GM21390 (cell line): Measurements from ENCODE around the gene SLC1A5.
"Not testable (repeated sequence)": the region's sequence is repeated elsewhere in the genome, so short reads cannot be mapped to it uniquely, and the experiment has no call there.

ENCODE experiments used
- ATAC-seq: cut with Tn5 transposase; IDR thresholded peaks from one replicate; pipeline ENCODE4 v1.9.1; 2021; ENCODE audit not compliant: unreplicated experiment

SLC1A5 gene

GRCh38 chr19:46788262-46788967, at the start of gene SLC1A5:
SLC1A5 (minus strand) TSS chr19:46788594; CDS start chr19:46787965, 629 bp downstream.
- ATAC-seq = peak; percentile 45

GRCh38 chr19:46838160-46838559, 49.8 kb upstream of the SLC1A5 start:
- no peak for ATAC-seq

- no peak for ATAC-seq
Measured at GRCh38 chr19:46834984-46835383, 46.6 kb upstream of the SLC1A5 start.

GRCh38 chr19:46834121-46834520, 45.7 kb upstream of the SLC1A5 start:
- ATAC-seq = no peak

- no peak for ATAC-seq
Measured at GRCh38 chr19:46830864-46831263, 42.5 kb upstream of the SLC1A5 start.

GRCh38 chr19:46828484-46828883, 40.1 kb upstream of the SLC1A5 start:
- ATAC-seq = no peak

- ATAC-seq = no peak
Measured at GRCh38 chr19:46825731-46826055, 37.3 kb upstream of the SLC1A5 start.

- no peak for ATAC-seq
Measured at GRCh38 chr19:46824890-46825730, 36.7 kb upstream of the SLC1A5 start.

GRCh38 chr19:46823049-46823448, 34.7 kb upstream of the SLC1A5 start:
- no peak for ATAC-seq

- ATAC-seq = not testable (repeated sequence)
Measured at GRCh38 chr19:46822410-46822787, 34.0 kb upstream of the SLC1A5 start.

- ATAC-seq = no peak
Measured at GRCh38 chr19:46821512-46822409, 33.4 kb upstream of the SLC1A5 start.

- ATAC-seq = no peak
Measured at GRCh38 chr19:46818812-46819211, 30.4 kb upstream of the SLC1A5 start.

GRCh38 chr19:46815833-46816627, 27.6 kb upstream of the SLC1A5 start:
- ATAC-seq = no peak

- ATAC-seq = no peak
Measured at GRCh38 chr19:46813839-46814358, 25.5 kb upstream of the SLC1A5 start.

- no peak for ATAC-seq
Measured at GRCh38 chr19:46812977-46813838, 24.8 kb upstream of the SLC1A5 start.

- ATAC-seq = no peak
Measured at GRCh38 chr19:46809534-46810272, 21.3 kb upstream of the SLC1A5 start.

- no peak for ATAC-seq
Measured at GRCh38 chr19:46806656-46807055, 18.3 kb upstream of the SLC1A5 start.

- not testable (repeated sequence) for ATAC-seq
Measured at GRCh38 chr19:46804432-46804831, 16.0 kb upstream of the SLC1A5 start.

GRCh38 chr19:46803555-46803954, 15.2 kb upstream of the SLC1A5 start:
- no peak for ATAC-seq
